Measurements from ENCODE around the gene CATSPERZ.

DNA sequence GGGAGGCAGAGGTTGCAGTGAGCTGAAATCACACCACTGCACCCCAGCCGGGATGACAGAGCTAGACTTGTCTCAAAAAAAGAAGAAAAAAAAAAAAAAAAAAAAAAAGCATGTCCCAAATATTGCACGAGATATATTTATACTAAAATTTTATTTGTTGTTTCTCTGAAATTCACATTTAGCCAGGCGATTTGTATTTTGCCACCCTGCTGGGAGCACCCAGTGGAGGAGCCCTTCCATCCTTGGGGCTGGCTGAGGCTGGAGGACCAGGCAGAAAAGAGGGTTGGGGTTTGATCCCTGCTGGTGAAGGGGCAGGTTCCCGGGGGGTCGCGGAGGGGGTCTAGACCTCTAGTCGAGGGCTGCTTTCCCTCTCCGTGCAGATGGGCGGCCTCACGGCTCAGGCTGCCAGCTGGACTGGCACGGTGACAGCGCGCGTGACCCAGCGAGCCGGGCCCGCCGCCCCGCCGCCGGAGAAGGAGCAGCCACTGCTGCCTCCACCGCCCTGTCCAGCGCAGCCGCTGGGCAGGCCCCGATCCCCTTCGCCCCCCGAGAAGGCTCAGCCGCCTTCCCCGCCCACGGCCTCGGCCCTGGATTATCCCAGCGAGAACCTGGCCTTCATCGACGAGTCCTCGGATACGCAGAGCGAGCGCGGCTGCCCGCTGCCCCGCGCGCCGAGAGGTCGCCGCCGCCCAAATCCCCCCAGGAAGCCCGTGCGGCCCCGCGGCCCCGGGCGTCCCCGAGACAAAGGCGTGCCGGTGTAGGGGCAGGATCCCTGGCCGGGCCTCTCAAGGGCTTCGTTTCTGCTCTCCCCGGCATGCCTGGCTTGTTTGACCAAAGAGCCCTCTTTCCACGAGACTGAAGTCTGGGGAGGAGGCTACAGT lies 952 bp upstream of the CATSPERZ start:
- TF ChIP-seq, protein P1, sequence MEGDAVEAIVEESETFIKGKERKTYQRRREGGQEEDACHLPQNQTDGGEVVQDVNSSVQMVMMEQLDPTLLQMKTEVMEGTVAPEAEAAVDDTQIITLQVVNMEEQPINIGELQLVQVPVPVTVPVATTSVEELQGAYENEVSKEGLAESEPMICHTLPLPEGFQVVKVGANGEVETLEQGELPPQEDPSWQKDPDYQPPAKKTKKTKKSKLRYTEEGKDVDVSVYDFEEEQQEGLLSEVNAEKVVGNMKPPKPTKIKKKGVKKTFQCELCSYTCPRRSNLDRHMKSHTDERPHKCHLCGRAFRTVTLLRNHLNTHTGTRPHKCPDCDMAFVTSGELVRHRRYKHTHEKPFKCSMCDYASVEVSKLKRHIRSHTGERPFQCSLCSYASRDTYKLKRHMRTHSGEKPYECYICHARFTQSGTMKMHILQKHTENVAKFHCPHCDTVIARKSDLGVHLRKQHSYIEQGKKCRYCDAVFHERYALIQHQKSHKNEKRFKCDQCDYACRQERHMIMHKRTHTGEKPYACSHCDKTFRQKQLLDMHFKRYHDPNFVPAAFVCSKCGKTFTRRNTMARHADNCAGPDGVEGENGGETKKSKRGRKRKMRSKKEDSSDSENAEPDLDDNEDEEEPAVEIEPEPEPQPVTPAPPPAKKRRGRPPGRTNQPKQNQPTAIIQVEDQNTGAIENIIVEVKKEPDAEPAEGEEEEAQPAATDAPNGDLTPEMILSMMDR (IDR thresholded peaks at IDR 0.05; ENCODE audit: control extremely low read depth in 1 of 3, insufficient read depth in 1 of 3, low read depth in 1 of 3, low read length in 3 of 3) = no peak
- TF ChIP-seq ZNF274 (IDR thresholded peaks at IDR 0.05; ENCODE audit: borderline replicate concordance, extremely low read depth, low read length) = no peak
